Articular chondrocyte of knee joint (primary cell): ENCODE data around the gene ERCC5. TPM values are rescaled to one million over a fixed set of nuclear protein-coding genes. Genes with fewer than 3 reads are reported as not detected.

Experiments
- total RNA-seq: library from RNA; depleted of rRNA; stranded (reverse); fragments of >200 nt; gene quantifications from 2 replicates; pipeline ENCODE4 v1.2.3, GENCODE V29; 2012

Gene ERCC5
- total RNA-seq, result 85.6 and 91.8 TPM in 2 replicates

DNA sequence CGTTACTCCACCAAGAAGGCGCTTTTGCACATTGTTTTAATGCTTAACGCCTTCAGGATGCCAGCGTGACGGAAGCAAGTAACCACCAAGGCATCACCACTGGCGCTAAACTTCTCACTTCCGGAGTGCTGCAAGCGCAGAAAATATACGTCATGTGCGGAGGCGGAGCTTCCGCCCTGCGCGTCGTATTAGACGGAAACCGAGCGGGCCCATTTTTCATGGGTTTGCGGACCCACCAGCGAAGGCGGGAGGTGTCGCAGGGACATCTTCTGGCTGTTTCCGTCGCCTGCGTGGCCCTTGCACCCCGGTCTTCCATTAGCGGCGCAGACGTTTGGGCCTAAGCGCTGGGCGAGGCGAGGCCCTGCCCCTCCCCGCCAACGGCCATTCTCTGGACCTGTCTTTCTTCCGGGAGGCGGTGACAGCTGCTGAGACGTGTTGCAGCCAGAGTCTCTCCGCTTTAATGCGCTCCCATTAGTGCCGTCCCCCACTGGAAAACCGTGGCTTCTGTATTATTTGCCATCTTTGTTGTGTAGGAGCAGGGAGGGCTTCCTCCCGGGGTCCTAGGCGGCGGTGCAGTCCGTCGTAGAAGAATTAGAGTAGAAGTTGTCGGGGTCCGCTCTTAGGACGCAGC, at the start of gene ERCC5:
Gene ERCC5, plus strand, starts transcription at position 403 of the 631 bp plus-strand sequence. CDS start 235 bp downstream, outside the sequence.

DNA sequence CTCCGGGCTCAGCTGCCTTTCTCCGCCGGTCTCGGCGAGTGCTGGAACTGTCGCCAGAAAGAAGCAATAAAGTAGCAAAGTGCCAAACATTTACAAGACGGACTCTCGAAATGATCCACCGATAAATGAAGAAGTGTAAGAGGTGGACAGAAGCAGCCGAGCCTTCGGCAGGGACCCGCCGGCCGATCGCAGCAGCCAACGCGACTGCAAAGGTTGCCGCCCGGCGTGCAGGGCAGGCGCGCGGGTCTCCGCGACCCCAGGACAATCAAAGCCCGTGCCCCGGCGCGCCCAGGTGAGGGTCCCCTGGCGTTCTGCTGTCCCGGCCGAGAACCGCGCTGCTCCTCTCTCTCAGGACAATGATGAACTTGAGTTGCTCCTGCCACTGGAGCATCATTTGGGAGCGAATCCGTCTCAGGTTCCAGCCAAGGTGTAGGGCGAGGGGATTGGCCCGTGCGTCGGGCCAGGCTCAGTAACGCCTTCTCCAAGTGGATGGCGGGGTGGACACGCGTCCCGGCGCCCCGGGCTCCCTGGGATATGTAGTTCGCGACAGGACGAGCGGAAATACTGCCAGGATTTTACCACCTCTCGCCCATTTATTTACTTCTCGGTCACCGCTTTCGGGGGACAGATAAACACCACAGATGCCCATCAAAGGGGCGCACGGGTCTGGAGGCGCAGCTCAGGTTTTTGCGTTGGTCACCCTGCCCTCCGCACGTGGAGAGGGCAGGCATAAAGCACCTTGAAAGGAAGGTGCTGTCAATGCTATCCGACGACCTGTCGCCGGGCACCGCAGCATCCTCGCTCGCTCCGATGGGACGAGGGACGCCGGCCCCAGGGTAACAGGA, 47.0 kb upstream of the ERCC5 start, which contains the start of the genes BIVM and POGLUT2:
Gene BIVM, plus strand, starts transcription at position 539 of the 845 bp plus-strand sequence. CDS start 8,149 bp downstream, outside the sequence.
Gene POGLUT2, minus strand, starts transcription at position 396 of the 845 bp plus-strand sequence. Its CDS starts 306 bp downstream, at position 90.

Other genes with a start within 250 kb of the ERCC5 start
- gene TPP2, start 249.0 kb upstream of the ERCC5 start, total RNA-seq, result 65.2 and 86.4 TPM in 2 replicates
- gene METTL21C, start 151.0 kb upstream of the ERCC5 start, total RNA-seq, result 0.11 TPM in 1 of 2 replicates, not detected in the other
- 10.2 and 15.6 TPM in 2 replicates for gene TEX30, start 72.2 kb upstream of the ERCC5 start, total RNA-seq
- 18.2 and 18.8 TPM in 2 replicates for gene POGLUT2, start 47.1 kb upstream of the ERCC5 start, total RNA-seq
- 35.3 and 45.2 TPM in 2 replicates for gene BIVM, start 46.9 kb upstream of the ERCC5 start, total RNA-seq
- not detected in 2 replicates for gene SLC10A2, start 220.4 kb downstream of the ERCC5 start, total RNA-seq